HUDEP-2 (cell line): ENCODE results near the gene SMARCD3.

Experiments used
- DNase-seq, 76 experiments: peaks; one replicate each; lab custom pipeline; 2025; ENCODE audit not compliant: unreplicated experiment in 76 of 76; lab: John Stamatoyannopoulos, UW

SMARCD3 gene

GRCh38 chr7:151250181-151251132 is 2.0 kb upstream of the SMARCD3 start:
- DNase-seq = no peak

- peak in 12 of 76 experiments; percentile 1 to 30 (median 19) for DNase-seq
Measured at GRCh38 chr7:151249732-151250072, 1.2 kb upstream of the SMARCD3 start.

- peak in 23 of 76 experiments; percentile 5 to 39 (median 16) for DNase-seq
Measured at GRCh38 chr7:151249034-151249731, 689 bp upstream of the SMARCD3 start.

GRCh38 chr7:151247611-151248345 is 716 bp downstream of the SMARCD3 start:
- no peak for DNase-seq

GRCh38 chr7:151246851-151247580 is 1.5 kb downstream of the SMARCD3 start:
- DNase-seq = no peak

GRCh38 chr7:151246102-151246850 is 2.2 kb downstream of the SMARCD3 start:
- no peak for DNase-seq

GRCh38 chr7:151245360-151246101 is 3.0 kb downstream of the SMARCD3 start:
- peak in 10 of 76 experiments; percentile 6 to 40 (median 16) for DNase-seq

GRCh38 chr7:151244841-151245346 is 3.6 kb downstream of the SMARCD3 start:
- no peak for DNase-seq

GRCh38 chr7:151244196-151244840 is 4.2 kb downstream of the SMARCD3 start:
- DNase-seq = peak in 38 of 76 experiments; percentile 5 to 54 (median 25)

- peak in 5 of 76 experiments; percentile 7 to 34 (median 17) for DNase-seq
Measured at GRCh38 chr7:151243408-151244195, 4.9 kb downstream of the SMARCD3 start.

- no peak for DNase-seq
Measured at GRCh38 chr7:151243045-151243349, 5.5 kb downstream of the SMARCD3 start.

GRCh38 chr7:151242159-151243044 is 6.1 kb downstream of the SMARCD3 start:
- no peak for DNase-seq

GRCh38 chr7:151241755-151242096 is 6.8 kb downstream of the SMARCD3 start:
- no peak for DNase-seq

GRCh38 chr7:151240942-151241754 is 7.3 kb downstream of the SMARCD3 start:
- no peak for DNase-seq

- no peak for DNase-seq
Measured at GRCh38 chr7:151240536-151240935, 8.0 kb downstream of the SMARCD3 start.
